Activated CD8-positive, alpha-beta memory T cell treated with anti-CD3 and anti-CD28 coated beads, Interleukin-2, amount 50 U/mL, for 24 hours (primary cell): ENCODE measurements around the gene CLVS2.

Experiments used
- DNase-seq: peaks from one replicate; pipeline ENCODE4 v3.0.0-alpha.2; 2020; ENCODE audit errors: extremely low read depth

Gene CLVS2

GRCh38 chr6:122995921-122996793, at the start of gene CLVS2:
TSS of gene CLVS2 (plus strand) at chr6:122996235. CDS start at chr6:122997778, 1,543 bp downstream.
- DNase-seq, result no peak

- no peak for DNase-seq
Observed at GRCh38 chr6:122947355-122947754, 48.7 kb upstream of the CLVS2 start.

DNA sequence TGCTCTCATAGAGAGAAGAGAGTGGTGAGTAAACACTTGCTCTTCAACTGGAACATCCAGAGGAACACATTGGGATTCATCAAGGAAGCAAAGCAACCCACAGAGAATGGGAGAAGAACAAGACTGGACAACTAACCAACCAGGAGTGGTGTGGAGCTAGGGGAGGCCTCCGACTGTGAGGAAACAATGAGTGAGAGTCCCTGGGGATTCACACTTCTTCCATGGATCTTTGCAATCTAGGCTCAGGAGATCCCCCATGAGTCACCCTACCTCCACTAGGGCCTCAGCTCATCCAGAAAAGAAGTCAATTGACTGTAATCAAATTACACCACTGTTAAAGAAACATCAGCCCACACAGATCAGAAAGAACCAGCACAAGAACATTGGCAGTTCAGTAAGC, 42.3 kb upstream of the CLVS2 start:
- no peak for DNase-seq

DNA sequence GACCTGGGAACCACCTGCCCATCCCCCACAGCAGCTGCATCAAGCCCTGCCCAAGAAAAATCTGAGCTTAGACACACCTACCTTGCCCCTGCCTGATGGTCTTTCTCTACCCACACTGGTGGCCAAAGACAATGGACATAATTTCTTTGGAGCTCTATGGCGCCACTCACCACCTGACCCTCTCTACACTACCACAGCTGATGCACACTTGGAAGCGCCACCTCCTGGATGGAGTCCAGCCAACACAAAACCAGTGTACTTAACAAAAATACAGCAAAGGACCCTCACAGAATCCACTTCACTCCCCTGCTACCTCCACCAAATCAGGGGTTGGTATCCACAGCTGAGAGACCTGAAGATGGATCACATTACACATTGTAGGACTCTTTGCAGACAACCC, 39.7 kb upstream of the CLVS2 start:
- DNase-seq, result no peak

DNA sequence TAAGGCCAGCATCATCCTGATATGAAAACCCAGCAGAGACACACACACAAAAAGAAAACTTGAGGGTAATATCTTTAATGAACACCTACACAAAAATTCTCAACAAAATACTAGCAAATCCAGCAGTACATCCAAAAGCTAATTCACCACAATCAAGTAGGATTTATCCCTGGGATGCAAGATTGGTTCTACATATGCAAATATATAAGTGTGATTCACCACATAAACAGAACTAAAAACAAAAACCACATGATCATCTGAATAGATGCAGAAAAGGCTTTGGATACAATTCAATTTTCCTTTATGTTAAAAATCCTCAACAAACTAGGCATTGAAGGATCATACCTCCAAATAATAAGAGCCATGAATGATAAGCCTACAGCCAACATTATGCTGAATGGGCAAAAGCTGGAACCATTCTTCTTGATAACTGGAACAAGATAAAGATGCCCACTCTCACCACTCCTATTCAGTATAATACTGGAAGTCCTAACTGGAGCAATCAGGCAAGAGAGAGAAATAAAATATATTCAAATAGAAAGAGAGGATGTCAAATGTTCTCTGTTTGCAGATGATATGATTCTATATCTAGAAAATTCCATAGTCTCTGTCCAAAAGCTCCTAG, 33.9 kb upstream of the CLVS2 start:
- DNase-seq, result no peak

GRCh38 chr6:122969999-122970533, 26.0 kb upstream of the CLVS2 start:
- DNase-seq, result no peak

DNA sequence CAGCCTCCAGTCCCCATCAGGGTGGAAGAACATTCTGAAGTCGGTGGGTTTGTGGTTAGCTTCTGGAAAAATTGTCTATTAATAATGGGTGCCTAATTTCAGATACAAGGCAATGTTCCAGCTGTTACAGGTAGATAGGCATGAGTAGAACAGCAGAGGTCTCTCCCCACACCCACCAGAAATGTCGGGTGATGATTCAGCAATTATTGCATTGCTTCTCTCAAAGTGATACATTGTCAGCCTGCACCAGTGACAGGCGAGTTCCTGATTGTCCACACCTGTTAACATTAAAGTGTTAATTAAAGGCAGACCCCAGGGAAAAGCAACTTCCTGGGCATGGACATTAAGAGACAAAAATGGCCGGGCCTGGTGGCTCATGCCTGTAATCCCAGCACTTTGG, 18.9 kb upstream of the CLVS2 start:
- DNase-seq, result no peak

GRCh38 chr6:122984393-122984792, 11.6 kb upstream of the CLVS2 start:
- DNase-seq, result no peak

DNA sequence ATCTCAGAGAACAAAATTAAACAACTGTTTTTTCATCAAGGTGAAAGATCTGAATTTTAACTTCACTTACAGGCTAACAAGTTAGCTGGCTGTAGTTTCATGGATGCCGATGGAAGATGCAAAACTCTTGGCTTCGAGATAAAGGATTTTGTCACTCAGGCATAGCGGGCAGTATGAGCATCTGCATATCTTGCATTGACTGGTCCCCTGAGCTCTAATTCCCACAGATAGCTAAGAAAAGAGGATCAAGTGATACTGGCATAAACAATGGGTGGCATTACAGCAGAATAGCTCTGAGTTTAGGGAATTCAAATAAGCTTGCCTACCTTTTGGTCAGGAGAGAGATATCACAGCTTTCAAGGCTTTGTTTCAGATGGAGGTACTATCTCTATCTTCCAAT, 1.8 kb upstream of the CLVS2 start:
- DNase-seq, result no peak

GRCh38 chr6:122996794-122997505, 915 bp downstream of the CLVS2 start:
- no peak for DNase-seq

DNA sequence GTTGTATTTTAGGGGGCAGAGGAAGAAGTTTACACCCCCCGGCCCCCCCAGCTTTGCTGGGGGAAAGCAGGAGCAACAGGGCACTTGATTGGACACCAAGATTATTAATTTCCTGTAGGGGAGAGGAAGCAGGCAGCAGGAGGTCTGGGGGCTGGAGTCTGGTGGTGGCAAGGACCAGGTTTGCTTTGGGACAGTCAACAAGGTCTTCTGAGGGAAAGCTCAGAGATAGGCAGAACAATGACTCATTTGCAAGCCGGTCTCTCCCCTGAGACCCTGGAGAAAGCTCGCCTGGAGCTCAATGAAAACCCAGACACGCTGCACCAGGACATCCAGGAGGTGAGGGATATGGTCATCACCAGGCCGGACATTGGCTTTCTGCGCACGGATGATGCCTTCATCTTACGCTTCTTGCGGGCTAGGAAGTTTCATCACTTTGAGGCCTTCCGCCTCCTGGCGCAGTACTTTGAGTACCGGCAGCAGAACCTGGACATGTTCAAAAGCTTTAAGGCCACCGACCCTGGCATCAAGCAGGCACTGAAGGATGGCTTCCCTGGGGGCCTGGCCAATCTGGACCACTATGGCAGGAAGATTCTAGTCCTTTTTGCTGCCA, 1.6 kb downstream of the CLVS2 start:
- DNase-seq, result no peak

DNA sequence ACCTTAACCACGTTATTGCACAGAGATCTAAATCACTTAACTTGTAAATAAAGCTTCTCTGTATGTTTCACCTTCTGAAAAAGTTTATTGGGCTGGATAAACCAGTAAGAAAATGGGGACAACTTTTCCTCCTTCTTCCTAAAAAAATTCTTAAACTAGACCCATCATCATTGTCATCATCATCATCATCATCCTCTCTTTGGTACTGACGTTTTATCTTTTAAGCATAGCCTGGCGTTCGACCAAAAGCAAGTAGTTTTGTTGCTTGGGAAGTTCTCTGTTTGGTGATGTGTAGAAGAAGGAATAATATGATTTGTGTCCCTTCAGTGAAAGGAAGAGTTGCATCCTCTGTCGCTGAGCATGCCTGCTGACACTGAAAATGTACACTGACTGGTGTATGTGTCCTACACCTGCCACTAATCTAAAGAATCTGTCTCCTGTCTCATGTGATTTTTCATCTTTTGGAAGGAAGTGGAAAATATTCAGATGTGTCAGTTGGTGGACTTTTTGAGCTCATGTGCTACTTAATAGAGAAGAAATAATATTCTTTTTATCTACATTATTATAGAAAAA, 2.5 kb downstream of the CLVS2 start:
- DNase-seq, result no peak

DNA sequence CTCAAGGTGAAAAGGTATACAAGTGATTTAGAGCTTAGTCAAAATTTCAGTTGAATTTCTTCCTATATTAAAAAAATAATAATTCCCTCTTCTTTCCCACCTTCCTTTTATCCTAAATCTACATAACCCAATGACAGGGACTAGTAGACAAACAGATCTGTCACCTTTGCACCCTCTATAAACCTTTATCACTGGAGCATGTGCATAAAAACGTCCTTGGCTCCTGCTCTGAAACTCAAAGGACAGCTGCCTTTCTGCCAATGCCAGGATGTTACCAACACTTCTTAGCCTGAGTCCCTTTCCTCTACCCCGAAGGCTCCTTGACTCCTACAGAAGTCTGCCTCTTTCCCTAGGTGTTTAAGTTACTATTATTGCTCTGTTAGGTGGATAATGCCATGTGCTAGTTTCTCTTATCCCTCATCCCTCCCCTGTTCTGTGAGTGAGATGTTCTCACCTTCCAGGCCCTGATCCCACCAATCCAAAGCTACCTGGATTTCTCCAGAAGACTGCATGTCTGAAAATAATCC, 4.3 kb downstream of the CLVS2 start:
- DNase-seq, result no peak

GRCh38 chr6:123001540-123001939, 5.5 kb downstream of the CLVS2 start:
- DNase-seq, result no peak

DNA sequence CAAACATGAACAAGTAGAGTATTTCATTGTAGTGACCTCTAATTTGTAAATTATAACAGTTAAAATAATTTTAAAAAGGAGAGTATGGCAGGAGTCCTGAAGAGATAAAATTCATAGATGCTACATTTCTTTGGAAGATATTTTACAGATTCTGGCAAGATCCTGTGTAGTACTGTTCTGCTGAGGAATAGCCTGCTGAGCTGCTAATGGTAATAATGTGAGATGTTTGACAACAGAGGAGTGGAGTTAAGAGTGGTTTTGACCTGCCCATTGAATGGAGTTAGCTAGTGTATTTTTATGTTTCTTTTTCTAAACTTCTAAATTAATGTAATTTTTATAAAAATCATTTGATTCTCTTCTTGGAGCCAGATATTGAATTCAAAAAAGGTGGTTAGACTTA, 11.8 kb downstream of the CLVS2 start:
- no peak for DNase-seq

DNA sequence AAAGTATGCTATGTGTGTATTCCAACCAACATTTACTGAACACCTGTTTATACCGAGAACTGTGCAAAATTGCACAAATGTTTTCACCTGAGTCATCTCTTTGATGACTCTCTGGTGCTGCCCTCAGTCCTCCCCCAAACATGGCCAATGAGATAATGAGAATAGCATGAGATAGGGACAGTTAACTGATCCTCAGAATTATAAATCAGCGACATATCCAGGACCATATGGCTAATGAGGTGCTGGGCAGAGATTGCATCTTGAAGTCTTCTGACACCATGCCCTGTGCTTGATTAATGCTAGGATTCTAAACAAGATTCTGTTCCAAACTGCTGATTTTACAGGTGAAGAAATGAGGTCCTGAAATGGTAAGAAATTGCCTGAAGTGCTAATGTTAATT, 13.0 kb downstream of the CLVS2 start:
- DNase-seq, result no peak

DNA sequence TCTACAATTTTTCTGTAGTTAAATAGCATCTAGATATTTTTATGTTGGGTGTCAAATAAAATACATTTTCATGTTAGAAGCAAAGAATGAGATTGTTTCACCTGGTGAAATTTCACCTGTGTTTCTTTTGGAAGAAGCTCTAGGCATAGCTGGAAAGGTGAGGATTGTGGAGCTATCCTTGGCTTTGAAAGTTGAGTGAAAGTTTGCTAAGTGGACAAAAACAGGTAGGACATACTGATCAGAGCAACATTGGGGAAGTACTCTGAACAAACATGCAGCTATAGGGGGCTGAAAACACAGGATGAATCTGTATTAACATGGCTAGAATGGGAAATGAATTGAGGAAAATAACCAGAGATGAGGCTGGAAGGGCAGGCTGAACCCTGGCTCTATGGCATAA, 18.8 kb downstream of the CLVS2 start:
- DNase-seq, result no peak

DNA sequence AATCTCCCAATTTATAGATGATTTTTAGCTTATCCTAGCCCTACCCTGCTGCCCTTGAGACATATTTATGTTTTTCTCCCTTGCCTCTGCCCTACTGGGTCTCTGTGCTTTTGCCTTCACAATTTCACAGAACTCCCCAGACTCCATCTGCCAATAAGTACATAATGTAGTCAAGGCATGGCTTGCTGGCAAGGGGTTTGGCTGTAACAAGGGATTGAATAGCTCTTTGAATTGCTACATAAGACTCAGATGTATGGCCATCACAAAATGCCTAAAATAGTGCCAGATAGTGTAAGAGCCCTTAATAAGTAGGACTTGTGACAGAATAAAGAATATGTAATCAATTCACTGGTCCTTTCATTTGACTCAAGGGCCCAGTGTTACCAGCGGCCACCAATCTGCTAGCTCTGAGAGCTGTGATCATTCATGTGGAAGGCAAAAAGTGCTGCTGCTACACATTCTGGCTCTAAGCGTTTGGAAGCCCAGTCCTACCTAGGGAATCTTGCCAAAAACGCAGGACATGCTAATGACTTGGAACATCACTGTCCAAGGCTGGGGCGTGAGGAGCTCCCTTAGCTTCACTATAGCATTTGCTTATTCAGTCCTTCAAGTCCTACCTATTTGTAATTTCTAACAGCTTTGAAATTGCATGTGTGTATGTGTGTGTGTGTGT, 20.5 kb downstream of the CLVS2 start:
- DNase-seq, result no peak

DNA sequence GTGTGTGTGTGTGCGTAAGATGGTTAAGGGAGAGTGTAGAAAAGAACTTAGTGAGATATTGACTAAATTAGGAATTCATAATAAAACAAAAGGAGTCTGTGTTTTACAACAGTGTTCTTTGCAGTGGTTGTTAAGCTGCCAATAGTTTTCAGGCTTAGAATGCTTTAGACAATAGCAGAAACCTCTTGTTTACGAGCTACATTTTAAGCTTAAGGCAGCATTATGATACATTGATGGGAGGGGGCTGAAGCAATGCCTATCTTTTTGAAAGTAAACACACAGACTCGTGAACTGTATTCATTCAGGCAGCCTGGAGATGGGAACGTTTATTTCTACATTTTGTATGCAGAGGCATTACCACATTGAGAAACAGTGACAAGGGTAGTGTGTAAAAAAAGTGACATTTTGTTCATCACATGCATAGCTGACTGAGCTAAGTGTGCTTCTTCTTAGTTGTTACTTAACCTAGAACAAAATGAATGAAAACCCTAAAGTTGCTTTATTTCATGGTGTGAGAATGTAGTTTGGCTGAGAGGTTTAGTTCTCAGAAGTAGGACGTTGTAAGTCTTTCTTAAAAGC, 21.2 kb downstream of the CLVS2 start:
- no peak for DNase-seq

DNA sequence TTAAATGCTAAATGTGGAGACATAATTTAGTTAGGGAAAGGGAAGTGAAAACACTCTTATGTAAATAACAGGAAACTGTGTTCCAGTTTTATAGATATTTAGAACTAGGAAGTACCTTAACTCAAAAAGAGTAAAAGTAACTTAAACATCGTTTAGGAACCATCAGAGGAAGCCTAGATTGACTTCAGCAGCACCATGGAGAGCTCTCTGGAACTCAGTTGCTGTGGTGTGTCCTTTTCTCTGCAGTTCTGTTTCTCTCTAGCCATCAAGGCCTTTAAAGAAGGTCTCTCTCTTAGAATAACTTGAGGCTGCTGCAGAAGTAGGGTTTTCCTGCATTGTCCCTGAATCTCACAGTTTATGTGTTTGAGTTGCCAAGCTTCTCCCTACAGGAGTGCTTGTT, 26.9 kb downstream of the CLVS2 start:
- DNase-seq, result no peak

- DNase-seq, result no peak
Observed at GRCh38 chr6:123024976-123025375, 28.9 kb downstream of the CLVS2 start.
